GM12873 (cell line): Measurements from ENCODE around the gene DEF6.
A peak's percentile ranks its signal among the peaks of the same experiment; 100 is the strongest.

Experiments used
- TF ChIP-seq, protein P1 (sequence below): IDR thresholded peaks from 2 replicates; pipeline ENCODE4 v1.5.1; 2012; ENCODE audit warnings: low read depth, mild to moderate bottlenecking, moderate library complexity, low read length, control low read depth; ENCODE audit not compliant: insufficient read depth; ENCODE audit errors: missing control alignments

Gene DEF6

DNA sequence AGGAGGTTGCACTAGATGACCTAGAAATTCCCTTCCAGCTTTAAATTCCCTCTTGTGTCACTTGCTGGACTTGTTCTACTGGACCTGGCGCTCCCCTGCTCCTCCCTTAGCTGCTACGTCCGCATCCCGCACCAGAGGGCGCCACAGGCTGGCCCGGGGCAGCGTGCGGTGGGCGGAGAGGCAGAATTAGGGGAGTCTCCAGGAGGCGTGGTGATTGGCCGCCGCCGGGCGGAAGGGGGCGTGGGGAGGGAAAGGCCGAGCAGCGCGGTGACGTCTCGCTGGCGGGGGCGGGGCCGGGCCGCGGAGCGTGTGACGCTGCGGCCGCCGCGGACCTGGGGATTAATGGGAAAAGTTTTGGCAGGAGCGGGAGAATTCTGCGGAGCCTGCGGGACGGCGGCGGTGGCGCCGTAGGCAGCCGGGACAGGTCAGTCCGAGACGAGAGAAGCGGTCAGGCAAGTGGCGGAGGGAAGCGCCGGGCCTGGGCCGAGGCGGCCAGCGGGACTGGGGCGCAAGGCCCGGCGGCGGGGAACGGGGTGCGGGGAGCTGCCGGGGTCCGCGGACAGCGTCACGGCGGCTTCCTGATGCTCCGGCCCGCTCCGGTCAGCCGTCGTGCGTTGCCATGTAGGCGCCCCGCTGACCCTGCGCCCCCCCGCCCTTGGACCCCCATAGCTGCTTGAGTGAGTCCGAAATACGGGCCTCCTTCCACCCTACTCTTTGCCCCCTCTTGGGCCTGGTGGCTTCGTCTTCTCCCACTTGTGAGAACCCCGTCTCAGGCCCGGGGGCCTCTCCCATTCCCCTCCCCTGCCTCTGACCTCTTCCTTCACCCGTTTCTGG lies 44.9 kb downstream of the DEF6 start, which contains the start of gene PPARD:
PPARD (plus strand) TSS at position 301 of the 834 bp plus-strand sequence. CDS start 68,530 bp downstream, outside the sequence.
- TF ChIP-seq, protein P1, sequence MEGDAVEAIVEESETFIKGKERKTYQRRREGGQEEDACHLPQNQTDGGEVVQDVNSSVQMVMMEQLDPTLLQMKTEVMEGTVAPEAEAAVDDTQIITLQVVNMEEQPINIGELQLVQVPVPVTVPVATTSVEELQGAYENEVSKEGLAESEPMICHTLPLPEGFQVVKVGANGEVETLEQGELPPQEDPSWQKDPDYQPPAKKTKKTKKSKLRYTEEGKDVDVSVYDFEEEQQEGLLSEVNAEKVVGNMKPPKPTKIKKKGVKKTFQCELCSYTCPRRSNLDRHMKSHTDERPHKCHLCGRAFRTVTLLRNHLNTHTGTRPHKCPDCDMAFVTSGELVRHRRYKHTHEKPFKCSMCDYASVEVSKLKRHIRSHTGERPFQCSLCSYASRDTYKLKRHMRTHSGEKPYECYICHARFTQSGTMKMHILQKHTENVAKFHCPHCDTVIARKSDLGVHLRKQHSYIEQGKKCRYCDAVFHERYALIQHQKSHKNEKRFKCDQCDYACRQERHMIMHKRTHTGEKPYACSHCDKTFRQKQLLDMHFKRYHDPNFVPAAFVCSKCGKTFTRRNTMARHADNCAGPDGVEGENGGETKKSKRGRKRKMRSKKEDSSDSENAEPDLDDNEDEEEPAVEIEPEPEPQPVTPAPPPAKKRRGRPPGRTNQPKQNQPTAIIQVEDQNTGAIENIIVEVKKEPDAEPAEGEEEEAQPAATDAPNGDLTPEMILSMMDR = peak; percentile 87

- TF ChIP-seq, protein P1 = no peak
Measured at GRCh38 chr6:35343092-35343834, 45.6 kb downstream of the DEF6 start.

DNA sequence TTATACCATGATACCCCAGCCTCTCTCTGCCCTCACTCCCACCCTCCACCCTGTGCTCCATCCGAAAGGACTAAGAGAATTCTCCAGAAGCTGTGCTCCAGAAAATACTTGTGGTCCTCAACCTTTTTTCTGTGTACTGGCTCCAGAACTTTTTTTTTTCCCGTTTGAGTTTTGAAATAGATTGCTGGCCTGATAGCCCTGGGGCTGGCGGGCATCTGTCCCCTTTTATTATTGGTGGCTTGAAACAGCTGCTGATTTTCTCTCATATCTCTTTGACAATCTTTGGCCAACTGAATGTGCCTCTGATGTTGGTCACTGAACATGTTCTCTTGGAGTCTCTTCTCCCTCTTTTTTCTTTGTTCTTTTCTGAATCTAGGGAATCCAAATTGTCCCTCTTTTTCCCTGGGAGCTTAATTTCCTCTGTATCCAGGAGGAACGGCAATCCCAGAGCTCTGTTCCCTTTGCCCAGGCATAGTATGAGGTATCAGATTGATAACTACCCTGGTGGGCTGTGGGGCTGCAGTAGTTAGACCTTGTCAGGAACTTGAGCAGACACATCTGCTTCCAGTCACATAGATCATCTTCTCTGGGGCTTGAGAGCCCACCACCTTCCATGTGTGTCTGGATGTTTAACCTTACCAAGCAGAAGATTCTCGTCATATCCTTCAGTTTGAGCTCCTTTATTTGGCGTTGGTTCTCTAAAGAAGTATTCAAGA lies 46.4 kb downstream of the DEF6 start:
- TF ChIP-seq, protein P1 = no peak

DNA sequence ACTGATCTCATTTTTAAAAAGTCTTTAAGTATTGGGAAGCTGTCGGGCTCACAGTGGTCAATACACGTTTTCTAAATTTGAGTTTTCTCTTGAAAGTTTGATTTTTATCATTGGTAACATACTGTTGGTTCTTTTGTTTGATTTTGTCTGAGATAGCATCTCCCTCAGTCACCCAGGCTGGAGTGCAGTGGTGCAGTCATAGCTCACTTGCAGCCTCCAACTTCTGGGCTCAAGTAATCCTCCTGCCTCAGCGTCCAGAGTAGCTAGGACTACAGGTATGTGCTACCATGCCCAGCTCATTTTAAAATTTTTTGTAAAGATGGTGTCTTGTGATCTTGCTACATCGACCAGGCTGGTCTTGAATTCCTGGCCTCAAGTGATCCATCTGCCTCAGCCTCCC lies 53.8 kb downstream of the DEF6 start:
- TF ChIP-seq, protein P1 = no peak

GRCh38 chr6:35352735-35353134 lies 55.1 kb downstream of the DEF6 start:
- TF ChIP-seq, protein P1 = no peak

- TF ChIP-seq, protein P1 = no peak
Measured at GRCh38 chr6:35354361-35355135, 56.9 kb downstream of the DEF6 start.
